HG03521 (cell line): ENCODE results near the gene ATOH8.

ENCODE experiments used
- ATAC-seq: cut with Tn5 transposase; IDR thresholded peaks from one replicate; pipeline ENCODE4 v1.9.1; 2021; ENCODE audit warnings: mild to moderate bottlenecking, moderate library complexity; ENCODE audit not compliant: unreplicated experiment

Gene ATOH8

DNA sequence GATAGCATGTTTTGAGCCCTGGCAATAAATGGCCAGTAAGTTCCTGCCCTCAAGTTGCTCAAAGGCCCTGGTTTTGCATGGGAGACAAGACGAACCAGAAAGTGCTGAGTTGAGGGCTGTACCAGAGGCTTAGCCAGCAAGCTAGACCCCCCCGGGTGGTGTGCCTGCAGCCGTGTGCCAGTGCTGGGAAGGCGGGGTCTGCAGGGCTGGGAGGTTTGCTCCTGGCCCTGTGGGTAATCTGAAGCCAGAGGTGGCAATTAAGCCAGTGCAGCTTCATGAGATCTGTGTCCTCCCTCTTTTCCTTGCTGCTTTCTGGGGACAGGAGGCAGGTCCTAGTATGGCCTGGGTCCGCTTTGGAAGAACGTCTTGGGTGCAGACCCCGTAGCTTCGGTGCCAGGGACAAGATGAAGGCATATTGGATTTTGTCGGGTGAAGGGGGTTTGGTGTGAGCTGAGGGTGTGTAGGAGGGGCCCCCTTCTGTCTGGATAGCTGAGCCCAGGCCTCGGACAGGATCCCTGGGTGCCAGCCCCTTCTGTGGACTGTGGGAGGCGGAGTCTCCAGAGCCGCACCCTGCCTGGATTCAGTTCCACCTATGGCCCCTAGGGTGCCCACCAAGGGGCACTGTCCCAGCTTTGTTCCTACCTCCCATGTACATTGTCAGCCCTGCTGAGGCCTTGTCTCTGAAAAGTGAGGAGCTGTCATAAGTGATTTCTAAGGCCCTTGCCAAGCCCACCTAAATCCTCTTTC lies 15.6 kb downstream of the ATOH8 start:
- peak; percentile 44 for ATAC-seq

GRCh38 chr2:85769983-85770362 lies 16.2 kb downstream of the ATOH8 start:
- ATAC-seq = no peak

GRCh38 chr2:85770369-85770768 lies 16.6 kb downstream of the ATOH8 start:
- ATAC-seq = no peak

- no peak for ATAC-seq
Observed at GRCh38 chr2:85770786-85771409, 17.1 kb downstream of the ATOH8 start.

DNA sequence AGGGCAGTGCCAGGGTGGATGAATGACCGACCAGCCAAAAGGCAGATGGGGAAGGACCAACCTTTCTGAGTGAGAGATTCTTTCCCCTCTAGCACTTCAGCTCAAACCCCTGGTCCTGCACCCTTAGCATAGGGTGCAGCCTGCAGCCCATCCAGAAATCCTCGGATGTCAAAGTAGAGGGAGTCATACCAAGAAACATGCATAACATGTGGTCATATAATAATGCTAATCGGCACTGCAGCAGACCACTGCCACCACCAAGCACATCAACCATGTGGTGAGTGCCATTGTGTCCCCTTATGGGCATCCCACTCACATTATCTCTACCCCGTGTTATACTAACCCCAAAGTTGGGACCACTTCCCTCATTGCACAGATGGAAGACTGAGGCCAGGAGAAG lies 17.7 kb downstream of the ATOH8 start:
- ATAC-seq = no peak

GRCh38 chr2:85772019-85772745 lies 18.4 kb downstream of the ATOH8 start:
- ATAC-seq = no peak

DNA sequence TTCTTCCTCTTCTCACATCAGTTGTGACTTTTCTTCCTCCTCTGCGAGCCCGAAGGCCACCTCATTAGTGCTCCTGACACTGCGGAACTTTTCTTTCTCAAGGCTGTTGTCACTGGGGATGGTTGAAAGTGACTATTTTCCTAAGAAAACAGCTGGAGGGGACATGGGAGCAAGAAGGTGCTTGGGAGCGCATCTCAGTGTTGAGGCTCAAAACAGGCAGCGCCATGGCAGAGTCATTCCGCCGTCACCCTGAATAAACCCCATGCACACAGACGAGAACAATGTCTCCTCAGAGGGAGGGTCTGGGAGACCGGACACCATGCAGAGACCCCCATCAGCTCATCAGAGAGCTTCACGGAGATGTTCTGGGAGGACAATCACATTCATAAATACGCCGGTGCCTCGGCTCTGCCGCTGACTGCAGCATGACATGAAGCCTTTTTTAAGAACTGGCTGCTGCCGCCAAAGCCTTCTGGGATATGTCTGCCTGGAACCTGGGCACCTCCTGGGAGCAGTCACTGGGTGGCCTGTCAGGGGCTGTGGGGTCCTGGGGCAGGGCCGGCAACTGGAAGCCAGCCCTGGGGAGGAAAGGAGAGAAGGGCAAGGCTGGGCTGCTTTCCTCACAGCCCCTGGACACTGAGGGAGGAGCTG lies 19.2 kb downstream of the ATOH8 start:
- ATAC-seq = no peak

DNA sequence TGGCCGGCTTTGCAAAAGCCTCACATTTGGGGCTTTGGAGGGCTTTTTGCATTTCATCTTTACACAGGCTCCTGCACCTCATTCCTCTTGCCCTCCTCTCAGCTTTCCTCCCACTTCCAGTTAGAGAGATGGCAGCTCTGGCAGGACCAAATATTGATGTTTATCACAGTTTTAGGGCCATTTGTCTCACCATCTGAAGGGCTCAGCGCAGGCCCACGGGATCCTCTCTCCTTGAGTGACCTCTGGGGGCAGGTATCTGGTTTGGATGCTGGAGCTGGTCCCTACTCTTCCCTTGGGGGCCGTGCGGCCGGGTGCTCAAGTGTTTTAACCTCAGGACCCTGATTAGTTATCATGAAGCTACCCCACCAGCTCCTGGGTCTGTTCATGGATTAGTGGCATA lies 19.9 kb downstream of the ATOH8 start:
- no peak for ATAC-seq

GRCh38 chr2:85774126-85774978 lies 20.6 kb downstream of the ATOH8 start:
- ATAC-seq = no peak

DNA sequence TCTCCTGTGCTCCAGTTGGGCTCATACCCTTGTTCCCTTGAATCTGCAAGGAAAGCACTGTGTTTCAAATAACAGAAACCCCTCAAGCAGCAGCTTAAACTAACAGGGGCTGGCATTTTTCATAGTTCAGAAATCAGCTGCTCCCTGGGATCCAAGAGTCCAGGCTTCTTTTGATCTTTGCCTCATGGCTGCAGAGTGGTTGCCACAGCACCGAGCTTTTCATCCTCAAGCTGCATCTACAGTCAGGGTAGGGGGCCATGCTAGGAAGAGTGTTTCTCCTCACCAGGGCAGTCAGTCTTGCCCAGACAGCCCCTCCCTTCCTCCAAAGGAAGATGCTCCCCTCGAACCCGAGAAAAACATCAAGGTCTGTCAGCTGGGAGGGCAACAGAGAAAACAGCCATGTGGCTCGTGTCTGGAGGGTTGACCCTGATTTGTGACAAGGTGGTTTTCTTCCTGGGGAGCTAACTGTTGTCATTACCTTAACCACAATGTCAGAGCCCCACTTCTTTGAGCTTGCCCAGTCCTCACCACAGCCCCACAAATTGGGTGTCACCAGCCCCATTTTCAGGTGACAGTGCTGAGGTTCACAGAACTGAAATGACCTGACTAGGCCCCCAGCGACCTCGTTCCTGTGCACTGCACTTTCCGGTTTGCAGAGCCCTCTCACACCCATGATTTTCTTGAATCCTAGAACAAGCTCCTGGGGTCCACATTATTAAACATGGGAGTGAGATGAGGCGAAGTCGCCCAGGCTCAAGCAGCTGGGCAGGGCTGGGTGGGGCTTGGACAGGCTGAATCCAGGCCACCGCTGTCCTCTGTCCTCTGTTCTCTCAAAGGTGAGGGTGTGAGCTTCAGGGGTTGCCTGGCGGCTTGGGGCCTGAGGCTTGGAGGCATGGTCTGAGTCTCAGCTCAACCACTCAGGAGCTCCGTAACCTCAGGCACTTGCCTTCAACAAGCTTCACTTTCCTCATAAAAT lies 21.9 kb downstream of the ATOH8 start:
- ATAC-seq = no peak

DNA sequence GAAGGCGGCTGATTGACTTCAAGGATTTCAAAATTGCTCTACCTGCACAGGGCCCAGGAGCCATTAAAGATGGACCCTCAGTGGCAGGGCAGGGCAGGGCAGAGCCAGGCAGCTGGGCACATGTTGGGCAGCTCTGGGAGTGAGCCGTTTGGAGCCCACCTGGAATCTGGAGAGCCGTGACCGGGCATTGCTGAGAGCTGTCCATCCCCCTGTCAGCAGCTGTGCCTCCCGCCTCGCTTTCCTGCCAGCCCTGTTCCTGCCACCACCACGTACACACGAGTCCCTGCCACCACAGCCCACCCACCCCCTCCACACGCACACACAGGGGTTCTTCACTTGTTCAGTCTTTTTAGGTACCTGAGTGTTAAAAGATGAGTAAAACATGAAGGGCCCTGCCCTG lies 22.9 kb downstream of the ATOH8 start:
- no peak for ATAC-seq

DNA sequence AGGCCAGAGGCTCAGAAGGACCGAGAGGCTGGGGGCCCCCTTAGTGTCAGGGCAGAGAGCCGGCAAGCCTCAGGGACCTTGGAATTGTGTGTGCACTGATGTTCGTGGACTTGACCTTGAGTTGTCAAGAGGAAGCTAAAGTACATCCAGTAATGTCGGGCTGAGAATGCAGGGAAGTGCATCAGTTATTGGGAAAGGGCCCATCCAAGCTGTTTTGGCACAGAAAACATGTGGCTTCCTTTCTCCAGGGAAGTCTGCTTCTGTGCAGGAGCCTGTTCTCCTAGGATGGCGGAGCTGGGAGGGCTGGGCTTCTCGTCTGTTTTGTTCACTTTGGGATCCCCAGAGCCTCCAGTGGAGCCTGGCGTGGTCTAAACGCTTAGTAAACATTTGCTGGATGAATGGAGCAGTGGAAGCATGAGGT lies 23.7 kb downstream of the ATOH8 start:
- ATAC-seq = no peak

- ATAC-seq = no peak
Observed at GRCh38 chr2:85778646-85779379, 25.0 kb downstream of the ATOH8 start.

GRCh38 chr2:85779641-85780315 lies 26.0 kb downstream of the ATOH8 start:
- ATAC-seq = no peak

DNA sequence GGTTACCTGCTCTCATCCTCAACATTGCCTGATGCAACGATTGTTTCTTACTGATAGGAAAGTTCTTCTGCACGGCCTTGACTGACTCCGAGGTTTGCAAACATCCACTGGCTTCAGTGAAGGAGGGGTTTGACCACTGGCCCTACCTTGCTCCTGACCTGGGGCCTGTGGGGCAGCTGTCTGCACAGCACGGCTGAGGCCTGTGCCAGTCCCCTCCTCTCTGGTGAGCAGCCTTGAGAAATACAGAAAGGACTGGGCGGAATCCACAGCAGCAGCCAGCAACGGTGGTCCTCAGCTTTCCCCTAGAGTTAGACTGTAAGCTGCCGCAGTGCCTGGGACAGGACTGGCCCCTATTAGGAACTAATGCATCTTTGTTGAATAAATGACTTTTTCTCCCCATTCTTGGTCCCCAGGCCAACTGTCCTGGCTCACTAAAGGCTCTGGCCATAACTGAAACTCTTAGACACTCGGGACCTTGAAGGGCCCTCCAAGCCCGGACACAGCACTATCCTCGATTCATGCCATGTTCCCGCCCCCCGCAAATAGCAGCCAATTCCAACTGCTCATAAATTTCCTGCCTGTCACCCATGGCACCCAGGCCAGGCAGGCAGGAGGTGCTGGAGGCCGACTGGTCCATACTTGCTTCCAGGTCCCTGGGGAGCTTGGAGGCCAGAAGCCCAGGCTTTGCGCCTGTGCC lies 26.7 kb downstream of the ATOH8 start:
- no peak for ATAC-seq

DNA sequence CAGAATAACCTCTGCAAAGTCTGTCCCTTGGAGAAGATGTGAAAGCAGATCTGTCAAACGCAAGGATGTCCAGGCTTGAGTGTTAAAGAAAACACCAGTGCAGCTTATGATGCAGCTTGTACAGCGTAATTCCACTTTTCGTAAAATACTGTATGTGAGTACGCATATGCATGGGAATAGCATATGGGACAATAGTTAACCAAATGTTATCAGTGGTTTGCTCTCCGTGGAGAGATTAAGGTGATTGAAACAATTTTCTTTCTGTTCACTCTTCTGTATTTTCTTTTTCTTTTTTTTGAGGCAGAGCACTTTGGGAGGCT lies 27.2 kb downstream of the ATOH8 start:
- no peak for ATAC-seq

DNA sequence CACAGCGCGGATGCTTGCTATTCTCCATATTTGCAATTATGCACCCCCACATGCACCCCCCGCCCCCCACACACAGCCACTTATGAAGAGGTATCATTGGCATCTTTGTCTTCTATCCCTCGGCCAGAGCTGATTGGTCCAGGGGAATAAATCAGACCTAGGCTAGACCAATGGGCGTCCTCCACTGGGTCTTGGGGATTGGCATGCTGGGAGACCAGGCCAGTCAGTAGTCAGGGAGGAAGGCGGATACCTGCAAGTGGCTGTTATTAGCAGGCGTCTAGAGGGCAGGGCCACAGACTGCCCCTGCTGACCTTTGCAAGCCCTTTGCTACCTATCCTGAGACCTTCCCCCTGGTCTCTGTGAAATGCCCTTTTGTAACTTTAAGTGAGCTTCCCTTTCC lies 30.0 kb downstream of the ATOH8 start:
- no peak for ATAC-seq

DNA sequence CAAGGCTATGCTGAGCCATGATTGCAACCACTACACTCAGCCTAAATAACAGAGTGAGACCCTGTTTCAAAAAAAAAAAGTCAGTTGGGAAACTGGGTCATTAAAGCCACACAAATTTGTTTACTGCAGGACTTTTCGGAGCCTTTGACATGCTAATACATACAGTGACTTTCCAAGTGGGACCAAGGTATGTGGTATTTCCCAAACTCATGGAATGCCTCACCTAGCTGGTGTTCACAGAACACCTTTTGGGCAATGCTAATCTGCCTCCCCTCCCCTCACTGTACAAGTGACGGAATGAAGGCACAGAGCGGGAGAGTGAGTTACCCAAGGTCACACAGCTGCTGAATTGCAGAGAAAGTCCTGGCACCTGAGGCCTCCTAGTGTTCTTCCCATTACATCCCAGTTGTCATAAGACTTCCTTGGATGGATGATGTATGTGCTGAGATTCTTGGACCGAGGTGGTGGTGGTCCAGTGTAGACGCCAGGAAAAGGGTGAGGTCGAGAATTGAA lies 30.7 kb downstream of the ATOH8 start:
- no peak for ATAC-seq
